BE2C (cell line): ENCODE results near the gene SERHL2. TPM values are rescaled to one million over a fixed set of nuclear protein-coding genes. Genes with fewer than 3 reads are reported as not detected.
"Not testable (repeated sequence)": the region's sequence is repeated elsewhere in the genome, so short reads cannot be mapped to it uniquely, and the experiment has no call there.

Source experiments
- DNase-seq: peaks from one replicate; pipeline ENCODE4 v3.0.0-alpha.2; 2020
- H3K27me3 ChIP-seq: fragments of 250-450 bp; sonication (Bioruptor Pico); 2 replicates; pipeline ENCODE4 v1.5.1; 2020; ENCODE audit warnings: mild to moderate bottlenecking
- H3K36me3 ChIP-seq: fragments of 250-450 bp; sonication (Bioruptor Pico); 2 replicates; pipeline ENCODE4 v1.5.1; 2020; ENCODE audit warnings: mild to moderate bottlenecking
- H3K4me1 ChIP-seq: fragments of 250-450 bp; sonication (Bioruptor Pico); 2 replicates; pipeline ENCODE4 v1.5.1; 2020
- H3K4me3 ChIP-seq: 2 replicates; pipeline ENCODE4 v1.5.1; 2011; ENCODE audit warnings: low read depth, low read length
- H3K9me3 ChIP-seq: fragments of 250-450 bp; sonication (Bioruptor Pico); 2 replicates; pipeline ENCODE4 v1.5.1; 2020
- polyA plus RNA-seq: library from polyadenylated mRNA; unstranded; fragments of >200 nt; gene quantifications from one replicate; pipeline ENCODE4 v1.2.1, GENCODE V29; 2012; ENCODE audit warnings: low read depth, missing spikeins; ENCODE audit not compliant: insufficient read length, insufficient read depth
- TF ChIP-seq, protein P1 (sequence below): IDR thresholded peaks from 2 replicates; pipeline ENCODE4 v1.5.1; 2012; ENCODE audit warnings: mild to moderate bottlenecking, low read depth, low read length

The SERHL2 gene, protein sequence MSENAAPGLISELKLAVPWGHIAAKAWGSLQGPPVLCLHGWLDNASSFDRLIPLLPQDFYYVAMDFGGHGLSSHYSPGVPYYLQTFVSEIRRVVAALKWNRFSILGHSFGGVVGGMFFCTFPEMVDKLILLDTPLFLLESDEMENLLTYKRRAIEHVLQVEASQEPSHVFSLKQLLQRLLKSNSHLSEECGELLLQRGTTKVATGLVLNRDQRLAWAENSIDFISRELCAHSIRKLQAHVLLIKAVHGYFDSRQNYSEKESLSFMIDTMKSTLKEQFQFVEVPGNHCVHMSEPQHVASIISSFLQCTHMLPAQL
- 12.1 TPM for polyA plus RNA-seq

DNA sequence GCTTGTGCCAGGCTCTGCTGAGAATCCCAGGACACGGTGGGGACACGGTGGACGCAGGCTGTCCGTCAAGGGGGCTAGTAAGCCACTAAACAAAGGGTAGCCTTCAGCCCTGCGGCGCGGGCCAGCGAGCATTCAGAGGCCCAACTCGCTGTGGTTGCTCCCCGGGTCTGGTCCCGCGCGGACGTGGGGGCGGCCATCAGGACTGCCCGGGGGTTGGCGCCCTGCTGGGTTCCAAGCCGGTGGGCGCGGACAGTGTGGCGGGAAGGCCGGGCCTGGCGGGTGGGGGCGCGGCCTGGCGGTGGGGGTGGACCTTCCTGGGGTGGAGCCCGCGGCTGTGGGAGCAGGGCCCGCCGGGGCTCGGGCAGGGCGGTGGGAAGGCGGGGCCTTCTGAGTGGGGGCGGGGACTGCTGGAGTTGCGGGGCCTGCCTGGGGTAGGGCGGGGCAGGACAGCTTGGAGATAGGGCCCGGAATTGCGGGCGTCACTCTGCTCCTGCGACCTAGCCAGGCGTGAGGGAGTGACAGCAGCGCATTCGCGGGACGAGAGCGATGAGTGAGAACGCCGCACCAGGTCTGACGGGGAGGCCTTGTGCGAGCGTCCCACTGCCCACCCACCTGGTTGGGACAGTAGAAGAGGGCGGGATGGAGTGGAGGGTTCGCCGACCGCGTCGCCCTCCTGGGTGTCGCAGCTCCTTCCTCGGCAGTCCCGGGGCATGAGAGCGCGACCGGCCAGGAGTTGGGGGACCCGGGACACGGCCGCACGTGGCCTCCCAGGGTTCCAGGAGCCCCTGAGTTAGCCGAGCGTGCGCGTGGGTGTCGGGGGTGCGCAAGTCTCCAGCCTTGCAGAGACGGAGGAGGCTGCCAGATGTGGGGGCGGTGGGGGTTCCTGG is at the start of gene SERHL2:
Gene SERHL2 (plus strand): TSS at position 482 of the 887 bp plus-strand sequence. CDS start 65 bp downstream, at position 547.
- DNase-seq, result peak; percentile 97
- no peaks in the 10 kb centered on the region for H3K36me3 ChIP-seq
- H3K27me3 ChIP-seq, result no peaks in the 10 kb centered on the region
- H3K9me3 ChIP-seq, result no peaks in the 10 kb centered on the region
- peak within 1 kb of the TSS; percentile 58 for H3K4me3 ChIP-seq
- peaks cover 4% of the 10 kb centered on the region; the same call in 1 of the 2 replicates for H3K4me1 ChIP-seq
- TF ChIP-seq, protein P1, sequence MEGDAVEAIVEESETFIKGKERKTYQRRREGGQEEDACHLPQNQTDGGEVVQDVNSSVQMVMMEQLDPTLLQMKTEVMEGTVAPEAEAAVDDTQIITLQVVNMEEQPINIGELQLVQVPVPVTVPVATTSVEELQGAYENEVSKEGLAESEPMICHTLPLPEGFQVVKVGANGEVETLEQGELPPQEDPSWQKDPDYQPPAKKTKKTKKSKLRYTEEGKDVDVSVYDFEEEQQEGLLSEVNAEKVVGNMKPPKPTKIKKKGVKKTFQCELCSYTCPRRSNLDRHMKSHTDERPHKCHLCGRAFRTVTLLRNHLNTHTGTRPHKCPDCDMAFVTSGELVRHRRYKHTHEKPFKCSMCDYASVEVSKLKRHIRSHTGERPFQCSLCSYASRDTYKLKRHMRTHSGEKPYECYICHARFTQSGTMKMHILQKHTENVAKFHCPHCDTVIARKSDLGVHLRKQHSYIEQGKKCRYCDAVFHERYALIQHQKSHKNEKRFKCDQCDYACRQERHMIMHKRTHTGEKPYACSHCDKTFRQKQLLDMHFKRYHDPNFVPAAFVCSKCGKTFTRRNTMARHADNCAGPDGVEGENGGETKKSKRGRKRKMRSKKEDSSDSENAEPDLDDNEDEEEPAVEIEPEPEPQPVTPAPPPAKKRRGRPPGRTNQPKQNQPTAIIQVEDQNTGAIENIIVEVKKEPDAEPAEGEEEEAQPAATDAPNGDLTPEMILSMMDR, result no peak

DNA sequence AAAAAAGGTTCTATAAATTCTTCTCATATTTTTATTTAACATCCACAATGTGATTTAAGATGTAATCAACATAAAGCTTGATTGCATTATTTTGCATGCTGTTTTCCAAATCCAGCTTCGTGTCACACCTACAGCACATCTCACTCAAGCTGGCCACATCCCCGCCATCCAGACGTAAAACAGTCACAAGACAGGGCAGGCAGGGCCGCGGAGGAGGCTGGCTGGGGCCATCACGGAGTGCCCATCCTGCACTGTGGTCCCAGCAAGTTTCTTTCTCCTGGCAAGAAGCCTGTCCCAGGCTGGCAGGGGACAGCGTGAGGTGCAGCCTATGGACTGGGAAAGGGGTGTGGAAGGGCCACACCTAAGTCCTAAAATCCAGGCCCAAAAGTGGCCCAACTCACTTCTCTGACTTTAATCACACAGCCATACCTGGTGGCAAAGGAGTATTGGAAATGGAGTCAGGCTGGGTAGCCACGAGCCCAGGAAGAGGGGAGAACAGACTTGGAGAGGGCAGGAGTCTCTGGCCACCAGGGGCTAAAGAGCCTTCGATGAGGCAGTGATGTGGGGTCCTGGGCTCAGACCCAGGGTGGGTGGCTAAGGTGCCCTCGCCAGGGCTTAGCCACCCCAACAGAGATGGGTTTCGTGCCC is 45.3 kb upstream of the SERHL2 start:
- not testable (repeated sequence) for H3K4me1 ChIP-seq, H3K36me3 ChIP-seq, H3K4me3 ChIP-seq, DNase-seq, H3K27me3 ChIP-seq, H3K9me3 ChIP-seq

DNA sequence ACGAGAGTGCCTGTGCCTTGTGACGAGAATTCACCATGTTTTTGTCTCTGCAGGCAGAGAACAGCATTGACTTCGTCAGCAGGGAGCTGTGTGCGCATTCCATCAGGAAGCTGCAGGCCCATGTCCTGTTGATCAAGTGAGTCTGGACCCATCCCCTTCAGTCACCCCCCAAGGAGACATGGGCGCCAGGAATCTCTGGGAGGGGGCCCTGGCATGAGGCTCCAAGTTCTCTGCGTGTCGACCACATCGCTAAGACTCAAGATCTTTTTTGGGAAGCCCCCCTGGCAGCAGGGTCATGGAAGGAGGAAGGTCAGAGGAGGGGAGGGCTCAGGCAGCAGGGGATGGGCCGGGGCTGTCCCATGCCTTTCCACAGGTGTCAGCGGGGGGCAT is 44.8 kb upstream of the SERHL2 start:
- not testable (repeated sequence) for H3K9me3 ChIP-seq, H3K4me1 ChIP-seq, H3K27me3 ChIP-seq, DNase-seq, H3K4me3 ChIP-seq, H3K36me3 ChIP-seq

DNA sequence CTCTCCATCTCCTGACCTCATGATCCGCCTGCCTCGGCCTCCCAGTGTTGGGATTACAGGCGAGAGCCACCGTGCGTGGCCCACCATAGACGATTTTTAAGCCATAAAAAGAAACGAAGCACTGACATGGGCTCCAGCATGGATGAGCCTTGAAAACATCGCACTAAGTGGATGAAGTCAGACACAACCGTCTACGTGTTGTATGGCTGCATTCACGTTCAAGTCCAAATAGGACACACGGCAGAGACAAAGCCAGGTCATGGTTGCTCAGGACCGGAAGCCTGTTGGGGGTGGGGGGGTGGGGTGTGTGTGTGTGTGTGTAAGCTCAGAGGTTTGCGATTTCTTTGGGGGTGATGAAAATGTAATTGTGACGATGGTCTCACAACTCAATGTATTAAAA is 44.2 kb upstream of the SERHL2 start:
- no peaks in the 10 kb centered on the region for H3K9me3 ChIP-seq
- H3K27me3 ChIP-seq, result no peaks in the 10 kb centered on the region
- peaks cover 6% of the 10 kb centered on the region for H3K36me3 ChIP-seq
- TF ChIP-seq, protein P1, result no peak
- no peaks in the 10 kb centered on the region for H3K4me1 ChIP-seq
- no peak overlapping the region for H3K4me3 ChIP-seq
- no peak for DNase-seq

GRCh38 chr22:42511401-42511891 is 42.3 kb upstream of the SERHL2 start:
- no peak for DNase-seq
- TF ChIP-seq, protein P1, result no peak
- Histone ChIP-seq H3K9me3 (no peaks in the 10 kb centered on the region), H3K27me3 (no peaks in the 10 kb centered on the region), H3K4me3 (no peak overlapping the region), H3K36me3 (peaks cover 12% of the 10 kb centered on the region), H3K4me1 (no peaks in the 10 kb centered on the region)

DNA sequence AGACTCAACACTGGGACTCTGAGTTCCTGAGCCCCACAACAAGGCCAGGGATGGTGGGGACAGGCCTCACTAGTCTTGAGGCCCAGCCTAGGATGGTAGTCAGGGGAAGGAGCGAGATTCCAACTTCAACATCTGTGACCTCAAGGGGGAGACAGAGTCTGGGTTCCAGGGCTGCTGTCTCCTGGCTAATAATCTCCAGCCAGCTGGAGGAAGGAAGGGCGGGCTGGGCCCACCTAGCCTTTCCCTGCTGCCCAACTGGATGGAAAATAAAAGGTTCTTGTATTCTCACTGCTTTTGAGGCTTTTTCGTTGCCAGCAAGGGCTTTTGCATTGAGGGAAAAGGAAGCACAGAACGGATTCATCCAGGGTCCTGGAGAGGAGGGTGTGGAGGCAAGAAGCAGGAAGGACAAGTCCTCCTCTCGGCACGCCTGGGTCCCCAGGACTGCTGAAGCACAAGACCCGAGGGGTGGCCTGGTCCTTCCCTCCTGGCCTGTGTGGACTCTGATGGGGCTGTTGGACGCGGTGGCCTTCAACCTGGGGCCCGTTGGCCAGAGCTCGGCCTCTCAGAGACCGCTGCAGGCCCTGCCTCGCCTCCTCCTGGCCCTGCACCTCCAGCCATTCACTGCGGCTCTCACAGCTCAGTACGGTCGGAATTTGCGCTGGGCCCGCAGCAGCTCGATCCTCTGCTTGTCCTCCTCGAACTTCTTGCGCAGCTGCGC is 41.3 kb upstream of the SERHL2 start:
- H3K4me3 ChIP-seq, H3K27me3 ChIP-seq, H3K9me3 ChIP-seq, H3K4me1 ChIP-seq: not testable (repeated sequence)
- peak; percentile 61 for DNase-seq
- TF ChIP-seq, protein P1, result peak; percentile 33
- H3K36me3 ChIP-seq, result peaks cover 12% of the 10 kb centered on the region

- H3K36me3 ChIP-seq, result peaks cover 15% of the 10 kb centered on the region
- not testable (repeated sequence) for H3K27me3 ChIP-seq, H3K9me3 ChIP-seq, DNase-seq, H3K4me1 ChIP-seq, H3K4me3 ChIP-seq
Observed at GRCh38 chr22:42514331-42514730, 39.4 kb upstream of the SERHL2 start.

DNA sequence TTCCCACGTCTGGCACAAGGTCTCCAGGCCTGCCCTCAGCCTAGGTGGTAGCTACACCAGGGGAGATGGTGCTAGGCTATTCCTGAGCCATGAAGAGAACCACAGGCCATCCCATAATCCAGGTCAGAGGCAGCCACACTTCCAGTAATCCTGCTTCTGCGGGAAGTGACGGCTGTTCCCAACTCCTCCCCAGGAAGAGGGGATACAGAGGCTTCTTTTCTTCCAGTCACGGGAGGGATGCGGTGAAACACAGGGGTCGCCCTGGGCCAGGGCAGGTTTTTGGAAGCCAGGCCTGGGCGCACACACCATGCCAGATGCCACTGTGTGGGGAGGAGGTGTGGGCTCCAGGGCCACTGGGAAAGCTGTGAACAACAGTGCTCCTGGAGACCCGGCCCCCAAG is 38.5 kb upstream of the SERHL2 start:
- H3K9me3 ChIP-seq, H3K27me3 ChIP-seq, DNase-seq, H3K4me1 ChIP-seq, H3K4me3 ChIP-seq: not testable (repeated sequence)
- H3K36me3 ChIP-seq, result peaks cover 15% of the 10 kb centered on the region
